HFF-Myc (cell line): Measurements from ENCODE around the gene DPPA3.

Experiments
- DNase-seq: peaks from one replicate; pipeline ENCODE4 v3.0.0-alpha.2; 2011; ENCODE audit warnings: low read depth; ENCODE audit errors: extremely low read depth
- H3K4me3 ChIP-seq: replicated peaks from 2 replicates; pipeline ENCODE4 v1.5.1; 2011; ENCODE audit warnings: low read depth, mild to moderate bottlenecking, control low read depth, low read length
- CTCF ChIP-seq: IDR thresholded peaks from 2 replicates; pipeline ENCODE4 v1.5.1; 2012; ENCODE audit warnings: mild to moderate bottlenecking, low read depth, low read length, control low read depth; ENCODE audit errors: missing control alignments

Gene DPPA3

GRCh38 chr12:7705846-7706245 is 5.4 kb upstream of the DPPA3 start:
- no peak for DNase-seq
- no peak for TF ChIP-seq CTCF
- no peak overlapping the region for H3K4me3 ChIP-seq

- DNase-seq: no peak
- no peak overlapping the region for H3K4me3 ChIP-seq
- no peak for TF ChIP-seq CTCF
Observed at GRCh38 chr12:7709969-7710675, 1.1 kb upstream of the DPPA3 start.

GRCh38 chr12:7712841-7713442 is 1.7 kb downstream of the DPPA3 start:
- H3K4me3 ChIP-seq: no peak overlapping the region
- no peak for TF ChIP-seq CTCF
- DNase-seq: no peak

GRCh38 chr12:7716381-7716780 is 5.1 kb downstream of the DPPA3 start:
- DNase-seq: no peak
- TF ChIP-seq CTCF: no peak
- no peak overlapping the region for H3K4me3 ChIP-seq

- DNase-seq: no peak
- no peak for TF ChIP-seq CTCF
- no peak overlapping the region for H3K4me3 ChIP-seq
Observed at GRCh38 chr12:7719946-7720730, 8.9 kb downstream of the DPPA3 start.

- TF ChIP-seq CTCF: no peak
- DNase-seq: no peak
- no peak overlapping the region for H3K4me3 ChIP-seq
Observed at GRCh38 chr12:7723926-7724325, 12.7 kb downstream of the DPPA3 start.
